Endothelial cell (in vitro differentiated cells): ENCODE data around the gene TFF3. TPM values are rescaled to one million over a fixed set of nuclear protein-coding genes. Genes with fewer than 3 reads are reported as not detected.
"Not testable (repeated sequence)": the region's sequence is repeated elsewhere in the genome, so short reads cannot be mapped to it uniquely, and the experiment has no call there.

ENCODE experiments used
- DNase-seq: peaks from one replicate; pipeline ENCODE4 v3.0.0; 2021; ENCODE audit warnings: low spot score
- H3K27ac Mint-ChIP-seq: one replicate; pipeline ENCODE4 v1.8.0; 2021; ENCODE audit warnings: mixed read lengths, inconsistent platforms; ENCODE audit not compliant: unreplicated experiment
- H3K27me3 Mint-ChIP-seq: one replicate; pipeline ENCODE4 v1.8.0; 2021; ENCODE audit warnings: mild to moderate bottlenecking, moderate library complexity, mixed read lengths, inconsistent platforms; ENCODE audit not compliant: unreplicated experiment
- H3K36me3 Mint-ChIP-seq: one replicate; pipeline ENCODE4 v1.8.0; 2021; ENCODE audit warnings: mild to moderate bottlenecking, low read depth, mixed read lengths, inconsistent platforms; ENCODE audit not compliant: unreplicated experiment
- H3K4me1 Mint-ChIP-seq: one replicate; pipeline ENCODE4 v1.8.0; 2021; ENCODE audit warnings: mild to moderate bottlenecking, mixed read lengths, inconsistent platforms; ENCODE audit not compliant: unreplicated experiment
- H3K4me3 Mint-ChIP-seq: one replicate; pipeline ENCODE4 v1.8.0; 2021; ENCODE audit warnings: mild to moderate bottlenecking, mixed read lengths, inconsistent platforms; ENCODE audit not compliant: unreplicated experiment
- H3K9me3 Mint-ChIP-seq: one replicate; pipeline ENCODE4 v1.8.0; 2021; ENCODE audit warnings: mixed read lengths, inconsistent platforms; ENCODE audit not compliant: unreplicated experiment
- total RNA-seq: library from RNA; stranded (reverse); fragmentation: NEBNext Ultra II Directional; extraction: Animal tissue kit (Norgen Biotek cat#: 25700); gene quantifications from one replicate; pipeline ENCODE4 v1.2.1, GENCODE V29; 2021; ENCODE audit not compliant: unreplicated experiment
- TF ChIP-seq, protein P1 (sequence below): fragments of 200-600 bp; sonication (generic); IDR thresholded peaks from one replicate; pipeline ENCODE4 v1.5.0; 2021; ENCODE audit warnings: antibody characterized with exemption; ENCODE audit not compliant: unreplicated experiment

TFF3 gene
- total RNA-seq, 1 donor from 2014 or later, result not detected

DNA sequence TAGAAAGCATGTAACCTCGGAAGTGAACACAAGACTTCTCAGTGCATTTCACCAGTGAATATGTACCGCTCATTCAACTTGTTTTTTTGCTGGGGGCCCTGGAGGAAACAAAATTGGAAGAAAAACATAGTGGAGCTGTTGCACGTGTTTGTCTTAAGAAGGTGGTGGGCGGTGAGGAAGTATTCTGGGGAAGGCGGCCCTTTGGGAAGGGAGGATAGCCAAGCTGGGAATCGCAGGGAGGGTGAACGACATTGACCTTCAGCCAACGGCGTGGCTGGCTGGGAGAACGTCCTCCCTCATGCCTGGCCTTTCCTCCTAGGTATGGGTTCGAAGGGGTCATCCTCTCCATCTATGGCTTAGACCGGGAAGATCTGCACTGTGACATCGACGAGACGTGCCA lies 19.4 kb downstream of the TFF3 start:
- TF ChIP-seq, protein P1, sequence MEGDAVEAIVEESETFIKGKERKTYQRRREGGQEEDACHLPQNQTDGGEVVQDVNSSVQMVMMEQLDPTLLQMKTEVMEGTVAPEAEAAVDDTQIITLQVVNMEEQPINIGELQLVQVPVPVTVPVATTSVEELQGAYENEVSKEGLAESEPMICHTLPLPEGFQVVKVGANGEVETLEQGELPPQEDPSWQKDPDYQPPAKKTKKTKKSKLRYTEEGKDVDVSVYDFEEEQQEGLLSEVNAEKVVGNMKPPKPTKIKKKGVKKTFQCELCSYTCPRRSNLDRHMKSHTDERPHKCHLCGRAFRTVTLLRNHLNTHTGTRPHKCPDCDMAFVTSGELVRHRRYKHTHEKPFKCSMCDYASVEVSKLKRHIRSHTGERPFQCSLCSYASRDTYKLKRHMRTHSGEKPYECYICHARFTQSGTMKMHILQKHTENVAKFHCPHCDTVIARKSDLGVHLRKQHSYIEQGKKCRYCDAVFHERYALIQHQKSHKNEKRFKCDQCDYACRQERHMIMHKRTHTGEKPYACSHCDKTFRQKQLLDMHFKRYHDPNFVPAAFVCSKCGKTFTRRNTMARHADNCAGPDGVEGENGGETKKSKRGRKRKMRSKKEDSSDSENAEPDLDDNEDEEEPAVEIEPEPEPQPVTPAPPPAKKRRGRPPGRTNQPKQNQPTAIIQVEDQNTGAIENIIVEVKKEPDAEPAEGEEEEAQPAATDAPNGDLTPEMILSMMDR, result no peak

DNA sequence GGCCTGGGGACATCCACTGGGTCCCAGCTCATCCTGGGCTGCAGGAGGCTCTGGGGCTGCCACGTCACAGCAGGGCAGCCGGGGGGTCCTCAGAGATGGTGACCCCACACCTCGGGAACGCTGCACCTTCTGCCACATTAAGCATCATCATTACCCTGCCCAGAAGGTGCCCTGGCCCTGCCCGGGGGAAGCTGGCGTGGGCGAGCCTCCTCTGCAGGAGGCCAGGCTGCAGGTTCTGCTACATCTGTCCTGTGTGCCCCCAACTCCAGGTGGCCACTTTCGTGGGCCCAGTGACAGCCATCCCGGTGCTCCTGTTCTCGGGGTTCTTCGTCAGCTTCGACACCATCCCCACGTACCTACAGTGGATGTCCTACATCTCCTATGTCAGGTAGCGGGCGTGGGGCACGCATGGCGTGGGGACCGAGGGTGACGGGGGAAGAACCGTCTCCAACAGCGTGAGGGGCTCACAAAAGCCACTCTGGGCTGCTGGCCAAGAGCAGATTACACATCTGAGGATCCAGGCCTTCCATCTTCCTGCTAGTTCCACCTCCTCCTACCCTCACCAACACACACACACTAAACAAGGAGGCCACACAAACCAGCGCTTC lies 20.8 kb downstream of the TFF3 start:
- H3K9me3 Mint-ChIP-seq, result no peaks in the 10 kb centered on the region
- H3K4me1 Mint-ChIP-seq, result peaks cover 22% of the 10 kb centered on the region
- H3K27ac Mint-ChIP-seq, result peak overlapping the region; percentile 52
- TF ChIP-seq, protein P1, result no peak
- peaks cover 34% of the 10 kb centered on the region for H3K36me3 Mint-ChIP-seq
- H3K27me3 Mint-ChIP-seq, result peaks cover 10% of the 10 kb centered on the region
- no peak for DNase-seq
- H3K4me3 Mint-ChIP-seq, result no peak overlapping the region

More for the DNA sequence above, 19.4 kb downstream of the TFF3 start:
- Mint-ChIP-seq H3K4me3 (peak overlapping the region; percentile 30), H3K27ac (no peak overlapping the region), H3K4me1 (peaks cover 24% of the 10 kb centered on the region), H3K9me3 (no peaks in the 10 kb centered on the region), H3K36me3 (peaks cover 29% of the 10 kb centered on the region), H3K27me3 (peaks cover 10% of the 10 kb centered on the region)
- DNase-seq, result no peak

DNA sequence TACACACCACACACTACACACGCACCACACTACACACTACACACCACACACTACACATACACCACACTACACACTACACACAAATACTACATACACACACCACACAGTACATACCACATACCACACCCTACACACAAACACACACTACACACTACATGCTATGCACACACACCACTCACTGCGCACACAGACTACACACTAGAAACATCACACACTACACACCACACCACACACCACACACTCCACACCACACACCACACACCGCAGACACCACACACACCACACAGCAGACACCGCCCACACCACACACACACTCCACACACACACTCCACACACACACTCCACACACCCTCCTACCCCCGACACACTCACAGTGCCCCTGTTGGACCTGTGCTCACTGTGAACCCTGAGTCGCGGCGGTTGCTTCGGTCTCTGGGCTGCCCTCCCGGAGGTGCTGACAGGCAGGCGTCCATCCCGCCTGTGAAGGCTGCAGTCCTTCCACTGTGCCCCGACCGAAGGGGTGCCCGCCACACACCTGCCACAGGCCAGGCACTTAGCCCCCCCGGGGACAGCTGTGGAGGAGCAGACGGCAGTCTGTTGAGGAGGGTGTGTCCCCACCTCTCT lies 21.4 kb downstream of the TFF3 start:
- Mint-ChIP-seq H3K9me3 (no peaks in the 10 kb centered on the region), H3K36me3 (peaks cover 40% of the 10 kb centered on the region), H3K27ac (no peak overlapping the region), H3K4me1 (peaks cover 26% of the 10 kb centered on the region), H3K4me3 (no peak overlapping the region), H3K27me3 (peaks cover 10% of the 10 kb centered on the region)
- TF ChIP-seq, protein P1, result no peak
- no peak for DNase-seq

DNA sequence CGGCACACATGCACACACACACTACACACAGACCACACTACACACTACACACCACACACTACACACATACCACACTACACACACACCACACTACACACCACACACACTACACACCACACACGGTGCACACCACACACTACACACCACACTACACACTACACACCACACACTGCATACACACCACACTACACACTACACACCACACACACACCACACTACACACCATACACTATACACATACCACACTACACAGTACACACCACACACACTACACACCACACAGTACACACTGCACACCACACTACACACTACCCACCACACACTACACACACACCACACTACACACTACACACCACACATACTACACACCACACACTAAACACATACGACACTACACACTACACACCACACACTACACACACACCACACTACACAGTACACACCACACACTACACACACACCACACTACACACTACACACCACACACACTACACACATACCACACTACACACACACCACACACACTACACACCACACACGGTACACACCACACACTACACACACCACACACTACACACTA lies 22.6 kb downstream of the TFF3 start:
- not testable (repeated sequence) for H3K4me3 Mint-ChIP-seq, H3K9me3 Mint-ChIP-seq, H3K27ac Mint-ChIP-seq, DNase-seq
- Mint-ChIP-seq H3K36me3 (peaks cover 51% of the 10 kb centered on the region), H3K27me3 (peaks cover 10% of the 10 kb centered on the region), H3K4me1 (peaks cover 26% of the 10 kb centered on the region)

DNA sequence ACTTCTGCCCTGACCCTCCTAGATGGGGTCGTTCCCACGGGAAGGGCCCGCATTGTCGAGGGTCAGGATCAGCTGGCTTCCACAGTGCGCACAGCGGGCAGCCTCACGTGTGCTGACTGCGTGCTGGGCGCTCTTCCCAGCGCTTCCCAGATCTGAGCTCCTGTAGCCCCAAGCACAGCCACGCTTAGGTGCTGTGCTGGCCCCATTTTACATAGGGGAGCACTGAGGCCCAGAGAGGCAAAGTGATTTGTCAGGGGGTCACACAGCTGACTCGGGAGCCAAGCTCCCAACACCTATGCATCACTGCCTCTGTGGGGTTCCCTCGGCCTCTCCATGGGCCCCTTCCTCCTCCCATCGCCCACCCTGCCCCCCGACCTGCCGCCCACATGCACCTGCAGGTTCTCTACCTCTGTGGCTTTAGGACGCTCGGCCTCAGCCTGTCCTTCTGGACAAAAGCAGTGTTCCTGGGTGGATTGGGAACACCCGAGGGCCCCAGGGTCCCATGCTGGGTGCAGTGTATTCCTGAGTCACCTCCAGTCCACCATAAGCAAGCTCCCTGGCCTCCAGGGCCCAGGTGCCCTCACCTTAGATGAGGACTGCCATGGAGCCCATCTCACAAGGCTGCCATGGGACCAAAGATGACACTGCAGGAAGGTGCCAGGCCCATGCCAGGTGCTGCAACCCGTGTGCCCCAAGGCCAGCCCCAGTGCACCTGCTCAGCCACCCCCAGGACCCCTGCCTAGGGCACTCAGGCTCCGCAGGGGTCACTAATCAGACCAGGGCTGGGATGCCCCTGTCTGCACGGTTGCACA lies 23.3 kb downstream of the TFF3 start:
- Mint-ChIP-seq H3K4me3 (no peak overlapping the region), H3K9me3 (no peaks in the 10 kb centered on the region), H3K36me3 (peaks cover 54% of the 10 kb centered on the region), H3K27ac (no peak overlapping the region), H3K4me1 (peaks cover 21% of the 10 kb centered on the region), H3K27me3 (peaks cover 10% of the 10 kb centered on the region)
- TF ChIP-seq, protein P1, result no peak
- no peak for DNase-seq
